Measurements from ENCODE around the gene GLOD5. TPM values are rescaled to one million over a fixed set of nuclear protein-coding genes. Genes with fewer than 3 reads are reported as not detected.

The GLOD5 gene
- not detected in 2 replicates for polyA plus RNA-seq (2011; rRNA removed)
- polyA plus RNA-seq (2012; cell fraction: cytosol; rRNA removed): not detected in 2 replicates
- not detected in 2 replicates for polyA plus RNA-seq (2012; cell fraction: nucleus; rRNA removed)
- polyA plus RNA-seq (2017; fragmentation: RNase III; extraction: RNeasy Plus Mini Kit Qiagen cat#74134 plus additional on column Dnase treatment): not detected in 3 replicates
- not detected in 2 replicates for polyA minus RNA-seq (2011; rRNA and poly(A)+ RNA removed)

- no peak within 1 kb of the TSS for H3K4me3 ChIP-seq
- FAIRE-seq (no peak), ATAC-seq (peak; percentile 95), DNase-seq (ENCODE audit: low read depth in 1 of 2, low spot score in 1 of 2) (peak in 1 of 2 experiments; percentile 39)
- H3K4me1 ChIP-seq: no peaks in the 10 kb centered on the region
- H3K9me3 ChIP-seq: no peaks in the 10 kb centered on the region
- TF ChIP-seq CBX2 (IDR thresholded peaks at IDR 0.05; ENCODE audit: borderline replicate concordance, low read depth) (no peak), ZSCAN20 (CRISPR knock-in tag; IDR thresholded peaks at IDR 0.05) (no peak), HEYL (CRISPR knock-in tag; IDR thresholded peaks at IDR 0.05) (no peak), FOSB (CRISPR knock-in tag; IDR thresholded peaks at IDR 0.05) (no peak), RFX5 (IDR thresholded peaks at IDR 0.05) (no peak), ESRRA (IDR thresholded peaks at IDR 0.05; ENCODE audit: borderline replicate concordance, low read length) (no peak), NFE2L2 (conservative IDR thresholded peaks at IDR 0.05; ENCODE audit: low read length) (no peak), NR3C1 (IDR thresholded peaks at IDR 0.05) (no peak), RCOR1 (IDR thresholded peaks at IDR 0.05; ENCODE audit: low read depth, low read length) (no peak), EP300 (IDR thresholded peaks at IDR 0.05) (no peak), PHF8 (IDR thresholded peaks at IDR 0.05; ENCODE audit: borderline replicate concordance, low read depth) (no peak), TFCP2L1 (CRISPR knock-in tag; IDR thresholded peaks at IDR 0.05) (no peak), MYC (IDR thresholded peaks at IDR 0.05; ENCODE audit: borderline replicate concordance, low read length) (no peak), RARB (CRISPR knock-in tag; IDR thresholded peaks at IDR 0.05) (no peak), HOXB5 (CRISPR knock-in tag; IDR thresholded peaks at IDR 0.05) (no peak), HDAC2 (IDR thresholded peaks at IDR 0.05) (no peak), SMC3 (IDR thresholded peaks at IDR 0.05) (peak; percentile 27; the same call in 2 of the 3 replicates), RAD21 (conservative IDR thresholded peaks at IDR 0.05 in 1 of 2, IDR thresholded peaks at IDR 0.05 in 1 of 2) (peak; percentile 59 to 65), CEBPB (IDR thresholded peaks at IDR 0.05) (no peak)
- TF ChIP-seq, protein P1, sequence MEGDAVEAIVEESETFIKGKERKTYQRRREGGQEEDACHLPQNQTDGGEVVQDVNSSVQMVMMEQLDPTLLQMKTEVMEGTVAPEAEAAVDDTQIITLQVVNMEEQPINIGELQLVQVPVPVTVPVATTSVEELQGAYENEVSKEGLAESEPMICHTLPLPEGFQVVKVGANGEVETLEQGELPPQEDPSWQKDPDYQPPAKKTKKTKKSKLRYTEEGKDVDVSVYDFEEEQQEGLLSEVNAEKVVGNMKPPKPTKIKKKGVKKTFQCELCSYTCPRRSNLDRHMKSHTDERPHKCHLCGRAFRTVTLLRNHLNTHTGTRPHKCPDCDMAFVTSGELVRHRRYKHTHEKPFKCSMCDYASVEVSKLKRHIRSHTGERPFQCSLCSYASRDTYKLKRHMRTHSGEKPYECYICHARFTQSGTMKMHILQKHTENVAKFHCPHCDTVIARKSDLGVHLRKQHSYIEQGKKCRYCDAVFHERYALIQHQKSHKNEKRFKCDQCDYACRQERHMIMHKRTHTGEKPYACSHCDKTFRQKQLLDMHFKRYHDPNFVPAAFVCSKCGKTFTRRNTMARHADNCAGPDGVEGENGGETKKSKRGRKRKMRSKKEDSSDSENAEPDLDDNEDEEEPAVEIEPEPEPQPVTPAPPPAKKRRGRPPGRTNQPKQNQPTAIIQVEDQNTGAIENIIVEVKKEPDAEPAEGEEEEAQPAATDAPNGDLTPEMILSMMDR (IDR thresholded peaks at IDR 0.05): peak; percentile 31; the same call in 2 of the 3 replicates
- TF ChIP-seq, protein P2, sequence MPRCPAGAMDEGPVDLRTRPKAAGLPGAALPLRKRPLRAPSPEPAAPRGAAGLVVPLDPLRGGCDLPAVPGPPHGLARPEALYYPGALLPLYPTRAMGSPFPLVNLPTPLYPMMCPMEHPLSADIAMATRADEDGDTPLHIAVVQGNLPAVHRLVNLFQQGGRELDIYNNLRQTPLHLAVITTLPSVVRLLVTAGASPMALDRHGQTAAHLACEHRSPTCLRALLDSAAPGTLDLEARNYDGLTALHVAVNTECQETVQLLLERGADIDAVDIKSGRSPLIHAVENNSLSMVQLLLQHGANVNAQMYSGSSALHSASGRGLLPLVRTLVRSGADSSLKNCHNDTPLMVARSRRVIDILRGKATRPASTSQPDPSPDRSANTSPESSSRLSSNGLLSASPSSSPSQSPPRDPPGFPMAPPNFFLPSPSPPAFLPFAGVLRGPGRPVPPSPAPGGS (IDR thresholded peaks at IDR 0.05): no peak
- TF ChIP-seq, protein P3, sequence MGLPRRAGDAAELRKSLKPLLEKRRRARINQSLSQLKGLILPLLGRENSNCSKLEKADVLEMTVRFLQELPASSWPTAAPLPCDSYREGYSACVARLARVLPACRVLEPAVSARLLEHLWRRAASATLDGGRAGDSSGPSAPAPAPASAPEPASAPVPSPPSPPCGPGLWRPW (IDR thresholded peaks at IDR 0.05): no peak
- TF ChIP-seq, protein P4, sequence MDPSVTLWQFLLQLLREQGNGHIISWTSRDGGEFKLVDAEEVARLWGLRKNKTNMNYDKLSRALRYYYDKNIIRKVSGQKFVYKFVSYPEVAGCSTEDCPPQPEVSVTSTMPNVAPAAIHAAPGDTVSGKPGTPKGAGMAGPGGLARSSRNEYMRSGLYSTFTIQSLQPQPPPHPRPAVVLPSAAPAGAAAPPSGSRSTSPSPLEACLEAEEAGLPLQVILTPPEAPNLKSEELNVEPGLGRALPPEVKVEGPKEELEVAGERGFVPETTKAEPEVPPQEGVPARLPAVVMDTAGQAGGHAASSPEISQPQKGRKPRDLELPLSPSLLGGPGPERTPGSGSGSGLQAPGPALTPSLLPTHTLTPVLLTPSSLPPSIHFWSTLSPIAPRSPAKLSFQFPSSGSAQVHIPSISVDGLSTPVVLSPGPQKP (IDR thresholded peaks at IDR 0.05; ENCODE audit: low read depth, low read length): no peak
- TF ChIP-seq, protein P5, sequence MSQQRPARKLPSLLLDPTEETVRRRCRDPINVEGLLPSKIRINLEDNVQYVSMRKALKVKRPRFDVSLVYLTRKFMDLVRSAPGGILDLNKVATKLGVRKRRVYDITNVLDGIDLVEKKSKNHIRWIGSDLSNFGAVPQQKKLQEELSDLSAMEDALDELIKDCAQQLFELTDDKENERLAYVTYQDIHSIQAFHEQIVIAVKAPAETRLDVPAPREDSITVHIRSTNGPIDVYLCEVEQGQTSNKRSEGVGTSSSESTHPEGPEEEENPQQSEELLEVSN (IDR thresholded peaks at IDR 0.05; ENCODE audit: borderline replicate concordance, low read depth): no peak
- POLR2A ChIA-PET: no interaction called here
- 51% methylated on average over 10 of the region's 12 CpGs for WGBS (ENCODE audit: missing lambda C conversion rate)
- no peak within 1 kb of the TSS for H3K27ac ChIP-seq
- CTCF ChIA-PET: interaction anchor here (0.6 to 1.8 kb wide), 8 partner anchors 12 to 980 kb away, joined by 3 to 4 read pairs (median 4); partner anchors contain the start of gene HDAC6
- H3K4me2 ChIP-seq: no peak within 1 kb of the TSS
Observed at GRCh38 chrX:48761674-48762471, at the start of gene GLOD5. Gene GLOD5 (plus strand): TSS chrX:48761747. CDS start chrX:48761791, 44 bp downstream.
